GM23338 (cell line): ENCODE results near the gene NDUFV2. TPM values are rescaled to one million over a fixed set of nuclear protein-coding genes. Genes with fewer than 3 reads are reported as not detected.

Experiments
- ATAC-seq: fragments of 200-7000 bp; cut with Tn5 transposase; 3 replicates; pipeline ENCODE4 v1.9.1; 2020
- DNase-seq: peaks from one replicate; pipeline ENCODE4 v3.0.0-alpha.2; 2015; ENCODE audit warnings: low spot score
- H2AFZ ChIP-seq: fragments of 200-600 bp; sonication (generic); 2 replicates; pipeline ENCODE4 v1.8.0; 2016; ENCODE audit warnings: antibody characterized with exemption, mild to moderate bottlenecking, moderate library complexity
- H3F3A ChIP-seq: fragments of 200-600 bp; sonication (generic); replicated peaks from 2 replicates; pipeline ENCODE4 v1.8.0; 2017; ENCODE audit warnings: antibody characterized with exemption, mixed run types, low read depth
- H3K27ac ChIP-seq: fragments of 200-600 bp; sonication (generic); 2 replicates; pipeline ENCODE4 v1.6.1; 2016; ENCODE audit warnings: low read depth
- H3K27me3 ChIP-seq: fragments of 200-600 bp; sonication (generic); 2 replicates; pipeline ENCODE4 v1.8.0; 2016; ENCODE audit warnings: mild to moderate bottlenecking, mixed run types, moderate library complexity; ENCODE audit not compliant: insufficient read depth
- H3K36me3 ChIP-seq: fragments of 200-600 bp; sonication (generic); 2 replicates; pipeline ENCODE4 v1.8.0; 2016; ENCODE audit warnings: mild to moderate bottlenecking; ENCODE audit not compliant: insufficient read depth
- H3K4me1 ChIP-seq: fragments of 200-600 bp; sonication (generic); 2 replicates; pipeline ENCODE4 v1.8.0; 2016; ENCODE audit warnings: mild to moderate bottlenecking, moderate library complexity; ENCODE audit not compliant: insufficient read depth
- H3K4me2 ChIP-seq: fragments of 200-600 bp; sonication (generic); 2 replicates; pipeline ENCODE4 v1.7.1; 2017; ENCODE audit warnings: mixed run types
- H3K4me3 ChIP-seq: fragments of 200-600 bp; sonication (generic); 2 replicates; pipeline ENCODE4 v1.6.1; 2016; ENCODE audit warnings: mixed run types
- H3K79me2 ChIP-seq: fragments of 200-600 bp; sonication (generic); replicated peaks from 2 replicates; pipeline ENCODE4 v1.8.0; 2017; ENCODE audit warnings: mild to moderate bottlenecking; ENCODE audit not compliant: insufficient read depth
- H3K9me2 ChIP-seq: fragments of 200-600 bp; sonication (generic); 2 replicates; pipeline ENCODE4 v1.8.0; 2017; ENCODE audit not compliant: insufficient read depth
- H4K20me1 ChIP-seq: fragments of 200-600 bp; sonication (generic); replicated peaks from 2 replicates; pipeline ENCODE4 v1.8.0; 2017; ENCODE audit warnings: mild to moderate bottlenecking; ENCODE audit not compliant: insufficient read depth
- H3K27ac Mint-ChIP-seq: 2 replicates; pipeline ENCODE4 v1.8.0; 2020; ENCODE audit warnings: inconsistent platforms, mild to moderate bottlenecking, moderate library complexity, mixed read lengths
- H3K27me3 Mint-ChIP-seq: 3 replicates; pipeline ENCODE4 v1.8.0; 2022; ENCODE audit warnings: low read depth, mild to moderate bottlenecking, moderate library complexity, mixed read lengths, inconsistent platforms; ENCODE audit not compliant: insufficient read depth, poor library complexity
- H3K36me3 Mint-ChIP-seq: 3 replicates; pipeline ENCODE4 v1.8.0; 2021; ENCODE audit warnings: low read depth, mild to moderate bottlenecking, inconsistent platforms, moderate library complexity, mixed read lengths
- H3K4me1 Mint-ChIP-seq: 3 replicates; pipeline ENCODE4 v1.8.0; 2020; ENCODE audit warnings: mild to moderate bottlenecking, inconsistent platforms, mixed read lengths
- H3K4me3 Mint-ChIP-seq: 3 replicates; pipeline ENCODE4 v1.8.0; 2021; ENCODE audit warnings: moderate library complexity, mild to moderate bottlenecking, inconsistent platforms, mixed read lengths
- H3K9me3 Mint-ChIP-seq: 3 replicates; pipeline ENCODE4 v1.8.0; 2020; ENCODE audit warnings: moderate library complexity, mild to moderate bottlenecking, inconsistent platforms, mixed read lengths
- CREB1 ChIP-seq: fragments of 250-450 bp; sonication (Bioruptor Pico); IDR thresholded peaks from 2 replicates; pipeline ENCODE4 v1.5.0; 2020; ENCODE audit warnings: low read depth, mild to moderate bottlenecking, moderate library complexity
- EZH2phosphoT487 ChIP-seq: fragments of 200-600 bp; sonication (generic); IDR thresholded peaks from one replicate; pipeline ENCODE4 v1.8.1; 2018; ENCODE audit warnings: antibody characterized with exemption; ENCODE audit not compliant: unreplicated experiment
- NANOG ChIP-seq: IDR thresholded peaks from 2 replicates; pipeline ENCODE4 v1.6.1; 2016; ENCODE audit warnings: antibody characterized with exemption, borderline replicate concordance
- STAT1 ChIP-seq: IDR thresholded peaks from one replicate; pipeline ENCODE4 v1.6.1; 2016; ENCODE audit warnings: antibody characterized with exemption; ENCODE audit not compliant: unreplicated experiment
- ZNF114 ChIP-seq: fragments of 250-450 bp; sonication (Bioruptor Pico); IDR thresholded peaks from 2 replicates; pipeline ENCODE4 v1.5.0; 2020; ENCODE audit warnings: mild to moderate bottlenecking, moderate library complexity
- ZNF331 ChIP-seq: fragments of 250-450 bp; sonication (Bioruptor Pico); IDR thresholded peaks from 2 replicates; pipeline ENCODE4 v1.5.0; 2020; ENCODE audit warnings: low read depth, mild to moderate bottlenecking, moderate library complexity
- ZNF462 ChIP-seq: fragments of 250-450 bp; sonication (Bioruptor Pico); IDR thresholded peaks from 2 replicates; pipeline ENCODE4 v1.5.0; 2020; ENCODE audit warnings: mild to moderate bottlenecking, moderate library complexity
- polyA plus RNA-seq: library from polyadenylated mRNA; unstranded; fragments of >200 nt; fragmentation: Nextera tagmentation; extraction: Ambion mirVana; gene quantifications from 2 replicates; pipeline ENCODE4 v1.2.1, GENCODE V29; 2016
- total RNA-seq: library from RNA; depleted of rRNA; stranded (reverse); fragments of >200 nt; shearing (Covaris generic); gene quantifications from 2 replicates; pipeline ENCODE4 v1.2.3, GENCODE V29; 2014
- TF ChIP-seq, protein P1 (sequence below), 2 experiments: fragments of 200-600 bp in 1 of 2; sonication (generic) in 1 of 2; conservative IDR thresholded peaks; 2 replicates each; pipeline versions ENCODE4 v1.5.1 to v1.6.1; 2016 to 2017; ENCODE audit warnings: antibody characterized with exemption in 2 of 2, low read depth in 2 of 2, mild to moderate bottlenecking in 2 of 2, moderate library complexity in 1 of 2

Gene NDUFV2
- total and polyA plus RNA-seq, 2 experiments from 2014 or later, result 157 to 577 TPM

- Histone ChIP-seq H3F3A (no peaks in the 10 kb centered on the region), H3K36me3 (no peaks in the 10 kb centered on the region), H3K4me1 (no peaks in the 10 kb centered on the region), H3K4me3 (no peak overlapping the region), H4K20me1 (peaks cover 5% of the 10 kb centered on the region; the same call in 1 of the 2 replicates), H3K4me2 (no peak overlapping the region), H3K27ac (no peak overlapping the region; the same call in 1 of the 2 replicates), H3K79me2 (peaks cover 91% of the 10 kb centered on the region), H2AFZ (no peak overlapping the region), H3K27me3 (no peaks in the 10 kb centered on the region), H3K9me2 (no peaks in the 10 kb centered on the region)
- Mint-ChIP-seq H3K9me3 (no peaks in the 10 kb centered on the region), H3K27me3 (peaks cover 3% of the 10 kb centered on the region), H3K4me3 (no peak overlapping the region), H3K27ac (peak overlapping the region; percentile 3; the same call in 1 of the 2 replicates), H3K36me3 (no peaks in the 10 kb centered on the region), H3K4me1 (peaks cover 18% of the 10 kb centered on the region)
- TF ChIP-seq, protein P1, sequence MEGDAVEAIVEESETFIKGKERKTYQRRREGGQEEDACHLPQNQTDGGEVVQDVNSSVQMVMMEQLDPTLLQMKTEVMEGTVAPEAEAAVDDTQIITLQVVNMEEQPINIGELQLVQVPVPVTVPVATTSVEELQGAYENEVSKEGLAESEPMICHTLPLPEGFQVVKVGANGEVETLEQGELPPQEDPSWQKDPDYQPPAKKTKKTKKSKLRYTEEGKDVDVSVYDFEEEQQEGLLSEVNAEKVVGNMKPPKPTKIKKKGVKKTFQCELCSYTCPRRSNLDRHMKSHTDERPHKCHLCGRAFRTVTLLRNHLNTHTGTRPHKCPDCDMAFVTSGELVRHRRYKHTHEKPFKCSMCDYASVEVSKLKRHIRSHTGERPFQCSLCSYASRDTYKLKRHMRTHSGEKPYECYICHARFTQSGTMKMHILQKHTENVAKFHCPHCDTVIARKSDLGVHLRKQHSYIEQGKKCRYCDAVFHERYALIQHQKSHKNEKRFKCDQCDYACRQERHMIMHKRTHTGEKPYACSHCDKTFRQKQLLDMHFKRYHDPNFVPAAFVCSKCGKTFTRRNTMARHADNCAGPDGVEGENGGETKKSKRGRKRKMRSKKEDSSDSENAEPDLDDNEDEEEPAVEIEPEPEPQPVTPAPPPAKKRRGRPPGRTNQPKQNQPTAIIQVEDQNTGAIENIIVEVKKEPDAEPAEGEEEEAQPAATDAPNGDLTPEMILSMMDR (conservative IDR thresholded peaks at IDR 0.05; ENCODE audit: low read depth in 2 of 2), result peak; percentile 77 to 79
- TF ChIP-seq NANOG (no peak), ZNF114 (CRISPR knock-in tag) (no peak), ZNF462 (CRISPR knock-in tag) (no peak), EZH2phosphoT487 (no peak), ZNF331 (CRISPR knock-in tag) (no peak), CREB1 (no peak), STAT1 (no peak)
- DNase-seq (peak; percentile 73), ATAC-seq (peak; percentile 83)
Observed at GRCh38 chr18:9147440-9148202, 45.1 kb downstream of the NDUFV2 start.
